HCT116 (cell line): ENCODE measurements around the gene CXCL5. TPM values are rescaled to one million over a fixed set of nuclear protein-coding genes. Genes with fewer than 3 reads are reported as not detected.

Experiments used
- ATAC-seq: fragments of 200-7000 bp; cut with Tn5 transposase; 2 replicates; pipeline ENCODE4 v1.9.1; 2020; ENCODE audit warnings: mild to moderate bottlenecking, moderate library complexity
- BruUV-seq: library from RNA; stranded (reverse); fragments of 400-500 nt; replicated peaks from 2 replicates; lab custom pipeline; 2021; lab: Mats Ljungman, UMichigan
- CTCF ChIA-PET: fragments of 300-600 bp; sonication (Branson Sonifier 250); formaldehyde crosslinking; loops from one replicate; lab custom pipeline; 2021; ENCODE audit warnings: antibody characterized with exemption; lab: Charles Lee
- POLR2A ChIA-PET: fragments of 300-600, 350-600 bp; sonication (Branson Sonifier 250); formaldehyde crosslinking; loops from one replicate; lab custom pipeline; 2021; ENCODE audit warnings: antibody characterized with exemption; lab: Charles Lee
- RAD21 ChIA-PET, 2 experiments: fragments of 300-600 bp; sonication (Branson Sonifier 250); formaldehyde crosslinking; loops; one replicate each; lab custom pipeline; 2023; ENCODE audit warnings: low total read pairs in 2 of 2; ENCODE audit not compliant: uncharacterized antibody in 2 of 2, unreplicated experiment in 2 of 2, low non-redundant PET in 1 of 2; lab: Charles Lee
- DNase-seq: peaks from one replicate; pipeline ENCODE4 v3.0.0-alpha.2; 2010; ENCODE audit warnings: low read depth, low spot score
- H2AFZ ChIP-seq: fragments of 200-600 bp; shearing (Covaris generic), sonication (generic); 2 replicates; pipeline ENCODE4 v1.6.1; 2017; ENCODE audit warnings: low read depth, mixed run types, mixed read lengths, antibody characterized with exemption, low read length; ENCODE audit not compliant: poor library complexity, severe bottlenecking
- H3K27ac ChIP-seq: 2 replicates; pipeline ENCODE4 v1.5.1; 2012; ENCODE audit warnings: low read depth, low read length
- H3K27me3 ChIP-seq: fragments of 200-600 bp; sonication (generic); 2 replicates; pipeline ENCODE4 v1.6.1; 2016; ENCODE audit warnings: mixed run types, low read length, mixed read lengths; ENCODE audit not compliant: insufficient read depth
- H3K36me3 ChIP-seq, 2 experiments: fragments of 200-500 bp in 1 of 2; fragments of 200-600 bp in 1 of 2; sonication (Bioruptor generic) in 1 of 2; sonication (generic) in 1 of 2; 2 replicates each; pipeline versions ENCODE4 v1.5.1 to v1.6.1; 2014 to 2016; ENCODE audit warnings: low read length in 2 of 2, inconsistent platforms in 1 of 2, mixed read lengths in 1 of 2, mixed run types in 1 of 2; ENCODE audit not compliant: insufficient read depth in 2 of 2, control insufficient read depth in 1 of 2
- H3K4me1 ChIP-seq, 2 experiments: fragments of 200-600 bp in 1 of 2; sonication (generic) in 1 of 2; 2 replicates each; pipeline versions ENCODE4 v1.5.1 to v1.6.1; 2012 to 2017; ENCODE audit warnings: low read length in 2 of 2, inconsistent platforms in 1 of 2, mild to moderate bottlenecking in 1 of 2, mixed read lengths in 1 of 2, mixed run types in 1 of 2, moderate library complexity in 1 of 2; ENCODE audit not compliant: insufficient read depth in 2 of 2, control insufficient read depth in 1 of 2
- H3K4me2 ChIP-seq: fragments of 200-600 bp; sonication (generic); 2 replicates; pipeline ENCODE4 v1.6.1; 2017; ENCODE audit warnings: mixed run types, low read length, mixed read lengths
- H3K4me3 ChIP-seq, 2 experiments: fragments of 200-600 bp in 1 of 2; sonication (generic) in 1 of 2; replicated peaks in 1 of 2; 2 replicates each; pipeline ENCODE4 v1.5.1; 2011 to 2016; ENCODE audit warnings: low read length in 2 of 2, control low read depth in 1 of 2, low read depth in 1 of 2, mild to moderate bottlenecking in 1 of 2, mixed read lengths in 1 of 2, mixed run types in 1 of 2
- H3K79me2 ChIP-seq: fragments of 200-600 bp; sonication (generic); 2 replicates; pipeline ENCODE4 v1.6.1; 2017; ENCODE audit warnings: mild to moderate bottlenecking, mixed run types, low read length, moderate library complexity, mixed read lengths; ENCODE audit not compliant: insufficient read depth
- H3K9ac ChIP-seq: fragments of 200-600 bp; sonication (generic); 2 replicates; pipeline ENCODE4 v1.6.1; 2016; ENCODE audit warnings: low read length, mixed read lengths
- H3K9me2 ChIP-seq: fragments of 200-600 bp; sonication (generic), shearing (Covaris generic); 2 replicates; pipeline ENCODE4 v1.6.1; 2017; ENCODE audit warnings: mixed run types, mild to moderate bottlenecking, moderate library complexity; ENCODE audit not compliant: insufficient read depth
- H3K9me3 ChIP-seq, 2 experiments: fragments of 200-500 bp in 1 of 2; fragments of 200-600 bp in 1 of 2; sonication (Bioruptor generic) in 1 of 2; sonication (generic) in 1 of 2; 2 replicates each; pipeline ENCODE4 v1.6.1; 2014 to 2017; ENCODE audit warnings: low read length in 2 of 2, mixed read lengths in 2 of 2, inconsistent platforms in 1 of 2, low read depth in 1 of 2, mild to moderate bottlenecking in 1 of 2, mixed run types in 1 of 2, moderate library complexity in 1 of 2; ENCODE audit not compliant: control insufficient read depth in 1 of 2, insufficient read depth in 1 of 2
- H4K20me1 ChIP-seq: fragments of 200-600 bp; sonication (generic), shearing (Covaris generic); 2 replicates; pipeline ENCODE4 v1.6.1; 2017; ENCODE audit warnings: mixed run types, mild to moderate bottlenecking, moderate library complexity; ENCODE audit not compliant: insufficient read depth
- ATF3 ChIP-seq: IDR thresholded peaks from 2 replicates; pipeline ENCODE4 v1.6.1; 2012
- CBX3 ChIP-seq: IDR thresholded peaks from 2 replicates; pipeline ENCODE4 v1.6.1; 2012; ENCODE audit warnings: low read depth
- CEBPB ChIP-seq: IDR thresholded peaks from 2 replicates; pipeline ENCODE4 v1.6.1; 2012; ENCODE audit warnings: low read depth
- ELF1 ChIP-seq: IDR thresholded peaks from 2 replicates; pipeline ENCODE4 v1.6.1; 2012; ENCODE audit warnings: low read depth, borderline replicate concordance
- EZH2phosphoT487 ChIP-seq: fragments of 200-600 bp; IDR thresholded peaks from 2 replicates; pipeline ENCODE4 v1.6.1; 2018; ENCODE audit warnings: antibody characterized with exemption, borderline replicate concordance
- POLR2A ChIP-seq: IDR thresholded peaks from 2 replicates; pipeline ENCODE4 v1.7.0; 2011; ENCODE audit warnings: borderline replicate concordance; ENCODE audit not compliant: insufficient read depth, insufficient read length; ENCODE audit errors: extremely low read depth
- RAD21 ChIP-seq: IDR thresholded peaks from 2 replicates; pipeline ENCODE4 v1.6.1; 2012; ENCODE audit warnings: low read depth, mild to moderate bottlenecking
- REST ChIP-seq: IDR thresholded peaks from 2 replicates; pipeline ENCODE4 v1.6.1; 2012; ENCODE audit warnings: low read depth
- SIN3A ChIP-seq: IDR thresholded peaks from 2 replicates; pipeline ENCODE4 v1.6.1; 2012; ENCODE audit warnings: low read depth
- SP1 ChIP-seq: IDR thresholded peaks from 2 replicates; pipeline ENCODE4 v1.6.1; 2012; ENCODE audit warnings: low read depth
- SRF ChIP-seq: IDR thresholded peaks from 2 replicates; pipeline ENCODE4 v1.6.1; 2012; ENCODE audit warnings: low read depth
- YY1 ChIP-seq: IDR thresholded peaks from 2 replicates; pipeline ENCODE4 v1.6.1; 2011; ENCODE audit warnings: low read length, low read depth, moderate library complexity, mild to moderate bottlenecking; ENCODE audit not compliant: insufficient replicate concordance; ENCODE audit errors: extremely low read depth
- ZBTB33 ChIP-seq: IDR thresholded peaks from 2 replicates; pipeline ENCODE4 v1.6.1; 2011; ENCODE audit warnings: mild to moderate bottlenecking, low read length, moderate library complexity; ENCODE audit not compliant: insufficient replicate concordance; ENCODE audit errors: extremely low read depth
- ZFX ChIP-seq: fragments of 450-650 bp; IDR thresholded peaks from 2 replicates; pipeline ENCODE4 v1.6.1; 2017
- ZNF274 ChIP-seq: fragments of 200-500 bp; sonication (Bioruptor generic); IDR thresholded peaks from 2 replicates; pipeline ENCODE4 v1.6.1; 2014; ENCODE audit warnings: mild to moderate bottlenecking, low read depth, low read length, inconsistent platforms
- intact Hi-C: fragments of 100-400 bp; cut with micrococcal nuclease; formaldehyde crosslinking; loops from 2 replicates; pipeline ENCODE4 v1.10.0; 2022
- total RNA-seq: library from RNA; stranded (reverse); gene quantifications from one replicate; pipeline ENCODE4 v1.2.1, GENCODE V29; 2021; ENCODE audit not compliant: unreplicated experiment

CXCL5 gene
- total RNA-seq, 1 experiment from 2014 or later: not detected

- no peaks in the 10 kb centered on the region for H3K9me2 ChIP-seq
- no peaks in the 10 kb centered on the region for H3K36me3 ChIP-seq
- CTCF ChIA-PET: no interaction called here
- intact Hi-C loops: no loop called here
- no peaks in the 10 kb centered on the region for H3K9me3 ChIP-seq
- no peaks in the 10 kb centered on the region for H3K27me3 ChIP-seq
- H4K20me1 ChIP-seq: no peaks in the 10 kb centered on the region
- no peak overlapping the region for H3K4me3 ChIP-seq
- no peak overlapping the region for H2AFZ ChIP-seq
- no TSS peak for BruUV-seq
- no peaks in the 10 kb centered on the region for H3K79me2 ChIP-seq
- no peak overlapping the region for H3K9ac ChIP-seq
- no peak for TF ChIP-seq POLR2A
- no peak for TF ChIP-seq ELF1
- no peak for TF ChIP-seq SP1
- no peak for TF ChIP-seq ZFX
- no peak for TF ChIP-seq YY1
- no peak for TF ChIP-seq SIN3A
- TF ChIP-seq, all 23 proteins: peak for 0
- ATAC-seq (no peak), DNase-seq (no peak)
- no peaks in the 10 kb centered on the region for H3K4me1 ChIP-seq
- ChIA-PET RAD21 (no interaction called here), POLR2A (no interaction called here)
- no peak overlapping the region for H3K4me2 ChIP-seq
- no peak overlapping the region for H3K27ac ChIP-seq
These were observed 49.3 kb downstream of the CXCL5 start for GRCh38 chr4:73948990-73949706.

GRCh38 chr4:73948291-73948690, 50.2 kb downstream of the CXCL5 start:
- H3K36me3 ChIP-seq: no peaks in the 10 kb centered on the region
- H3K79me2 ChIP-seq: no peaks in the 10 kb centered on the region
- CTCF ChIA-PET: no interaction called here
- BruUV-seq: no TSS peak
- TF ChIP-seq ATF3: no peak
- TF ChIP-seq EZH2phosphoT487: no peak
- TF ChIP-seq SRF: no peak
- no peak for TF ChIP-seq ELF1
- no peak for TF ChIP-seq RAD21
- no peak for TF ChIP-seq ZNF274
- TF ChIP-seq ZFX: no peak
- TF ChIP-seq SIN3A: no peak
- no peak for TF ChIP-seq POLR2A
- TF ChIP-seq CBX3: no peak
- no peak for TF ChIP-seq REST
- no peak for TF ChIP-seq CEBPB
- TF ChIP-seq ZBTB33: no peak
- H3K27ac ChIP-seq: no peak overlapping the region
- RAD21 ChIA-PET: no interaction called here
- H3K4me1 ChIP-seq: no peaks in the 10 kb centered on the region
- H3K9me2 ChIP-seq: no peaks in the 10 kb centered on the region
- H3K9ac ChIP-seq: no peak overlapping the region
- ATAC-seq (no peak), DNase-seq (no peak)
- no peaks in the 10 kb centered on the region for H3K27me3 ChIP-seq
- POLR2A ChIA-PET: no interaction called here
- H3K9me3 ChIP-seq: no peaks in the 10 kb centered on the region
- no peak overlapping the region for H2AFZ ChIP-seq
- H3K4me2 ChIP-seq: no peak overlapping the region
- H3K4me3 ChIP-seq: no peak overlapping the region
- intact Hi-C loops: no loop called here
- H4K20me1 ChIP-seq: no peaks in the 10 kb centered on the region
